CMK (cell line): ENCODE measurements around the gene COPS9.

Experiments used
- DNase-seq: peaks from one replicate; pipeline ENCODE4 v3.0.0-alpha.2; 2010; ENCODE audit warnings: low read depth

COPS9 gene

GRCh38 chr2:240136013-240136670 lies at the start of gene COPS9:
Gene COPS9 (minus strand): TSS chr2:240136305. CDS start chr2:240136284, 21 bp downstream.
- DNase-seq, result peak; percentile 64

- DNase-seq, result no peak
Measured at GRCh38 chr2:240184656-240185055, 48.6 kb upstream of the COPS9 start.

GRCh38 chr2:240183875-240184590 lies 47.9 kb upstream of the COPS9 start:
- no peak for DNase-seq

GRCh38 chr2:240183006-240183874 lies 47.1 kb upstream of the COPS9 start:
- no peak for DNase-seq

- no peak for DNase-seq
Measured at GRCh38 chr2:240182476-240182875, 46.4 kb upstream of the COPS9 start.

GRCh38 chr2:240182001-240182400 lies 45.9 kb upstream of the COPS9 start:
- no peak for DNase-seq

GRCh38 chr2:240179941-240180666 lies 44.0 kb upstream of the COPS9 start:
- no peak for DNase-seq

- no peak for DNase-seq
Measured at GRCh38 chr2:240179186-240179815, 43.2 kb upstream of the COPS9 start.

- DNase-seq, result no peak
Measured at GRCh38 chr2:240178564-240178963, 42.5 kb upstream of the COPS9 start.

GRCh38 chr2:240174496-240174895 lies 38.4 kb upstream of the COPS9 start:
- DNase-seq, result no peak

- DNase-seq, result no peak
Measured at GRCh38 chr2:240172071-240172895, 36.2 kb upstream of the COPS9 start.

GRCh38 chr2:240170883-240171282 lies 34.8 kb upstream of the COPS9 start:
- no peak for DNase-seq

GRCh38 chr2:240170354-240170735 lies 34.2 kb upstream of the COPS9 start:
- DNase-seq, result no peak

GRCh38 chr2:240169486-240170353 lies 33.6 kb upstream of the COPS9 start:
- no peak for DNase-seq

GRCh38 chr2:240168546-240169361 lies 32.6 kb upstream of the COPS9 start:
- DNase-seq, result no peak

GRCh38 chr2:240168041-240168440 lies 31.9 kb upstream of the COPS9 start:
- no peak for DNase-seq

GRCh38 chr2:240167588-240167880 lies 31.4 kb upstream of the COPS9 start:
- no peak for DNase-seq

- no peak for DNase-seq
Measured at GRCh38 chr2:240166761-240167587, 30.9 kb upstream of the COPS9 start.
